Right atrium auricular region (tissue), 2 donors: ENCODE results near the gene TMEM53. TPM values are rescaled to one million over a fixed set of nuclear protein-coding genes. Genes with fewer than 3 reads are reported as not detected.
A peak's percentile ranks its signal among the peaks of the same experiment; 100 is the strongest.
"Not testable (repeated sequence)": the region's sequence is repeated elsewhere in the genome, so short reads cannot be mapped to it uniquely, and the experiment has no call there.

Experiments used
- DNase-seq: peaks from one replicate; pipeline ENCODE4 v3.0.0-alpha.2; 2019; ENCODE audit warnings: low spot score
- H3K27ac ChIP-seq, 2 donors: fragments of 200-600 bp; sonication (generic); 1 replicate in 1 of 2; 2 replicates in 1 of 2; pipeline ENCODE4 v1.5.1; 2016 to 2019
- H3K27me3 ChIP-seq, 2 donors: fragments of 200-600 bp; sonication (generic); one replicate each; pipeline versions ENCODE4 v1.5.1 to v1.6.0; 2017 to 2019
- H3K36me3 ChIP-seq: fragments of 200-600 bp; sonication (generic); one replicate; pipeline ENCODE4 v1.5.1; 2016
- H3K4me1 ChIP-seq, 2 donors: fragments of 200-600 bp; sonication (generic); one replicate each; pipeline versions ENCODE4 v1.5.1 to v1.6.0; 2017 to 2019
- H3K4me3 ChIP-seq, 2 donors: fragments of 200-600 bp; sonication (generic); 1 replicate in 1 of 2; 2 replicates in 1 of 2; pipeline ENCODE4 v1.5.1; 2017 to 2019; ENCODE audit warnings: mild to moderate bottlenecking in 1 of 2, moderate library complexity in 1 of 2
- H3K9me3 ChIP-seq, 2 donors: fragments of 200-600 bp; sonication (generic); one replicate each; pipeline ENCODE4 v1.5.1; 2019
- total RNA-seq, 2 donors: library from RNA; depleted of rRNA; stranded (reverse); fragments of >200 nt; gene quantifications; one replicate each; pipeline ENCODE4 v1.1.0, GENCODE V29; 2016
- TF ChIP-seq, protein P1 (sequence below), 2 donors: fragments of 200-600 bp; sonication (generic); IDR thresholded peaks; one replicate each; pipeline ENCODE4 v1.5.1; 2019; ENCODE audit warnings: antibody characterized with exemption in 2 of 2

The TMEM53 gene
- total RNA-seq, 2 donors from 2014 or later = 8.3 to 13.1 TPM

DNA sequence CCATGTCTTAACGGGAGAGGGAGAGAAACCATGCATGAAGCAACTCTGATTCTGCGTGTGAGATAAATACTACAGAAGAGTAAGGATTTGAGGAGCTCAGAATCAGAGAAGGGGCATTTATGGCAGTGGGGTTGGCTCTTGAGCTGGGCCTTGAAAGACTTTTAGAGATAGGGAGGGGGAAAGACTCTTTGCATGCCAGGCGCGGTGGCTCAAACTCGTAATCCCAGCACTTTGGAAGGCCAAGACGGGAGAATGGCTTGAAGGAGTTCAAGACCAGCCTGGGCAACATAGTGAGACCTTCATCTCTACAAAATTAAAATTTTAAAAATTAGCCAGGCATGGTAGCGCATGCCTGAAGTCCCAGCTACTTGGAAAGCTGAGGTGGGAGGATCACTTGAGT is 905 bp upstream of the TMEM53 start:
- Histone ChIP-seq H3K36me3 (no peaks in the 10 kb centered on the region), H3K4me3 (peak overlapping the region; percentile 59 to 68), H3K27ac (peak overlapping the region; percentile 96 to 97), H3K27me3 (no peaks in the 10 kb centered on the region), H3K9me3 (no peaks in the 10 kb centered on the region), H3K4me1 (peaks cover 0 to 51% of the 10 kb centered on the region in 2 donors)
- no peak for DNase-seq
- TF ChIP-seq, protein P1, sequence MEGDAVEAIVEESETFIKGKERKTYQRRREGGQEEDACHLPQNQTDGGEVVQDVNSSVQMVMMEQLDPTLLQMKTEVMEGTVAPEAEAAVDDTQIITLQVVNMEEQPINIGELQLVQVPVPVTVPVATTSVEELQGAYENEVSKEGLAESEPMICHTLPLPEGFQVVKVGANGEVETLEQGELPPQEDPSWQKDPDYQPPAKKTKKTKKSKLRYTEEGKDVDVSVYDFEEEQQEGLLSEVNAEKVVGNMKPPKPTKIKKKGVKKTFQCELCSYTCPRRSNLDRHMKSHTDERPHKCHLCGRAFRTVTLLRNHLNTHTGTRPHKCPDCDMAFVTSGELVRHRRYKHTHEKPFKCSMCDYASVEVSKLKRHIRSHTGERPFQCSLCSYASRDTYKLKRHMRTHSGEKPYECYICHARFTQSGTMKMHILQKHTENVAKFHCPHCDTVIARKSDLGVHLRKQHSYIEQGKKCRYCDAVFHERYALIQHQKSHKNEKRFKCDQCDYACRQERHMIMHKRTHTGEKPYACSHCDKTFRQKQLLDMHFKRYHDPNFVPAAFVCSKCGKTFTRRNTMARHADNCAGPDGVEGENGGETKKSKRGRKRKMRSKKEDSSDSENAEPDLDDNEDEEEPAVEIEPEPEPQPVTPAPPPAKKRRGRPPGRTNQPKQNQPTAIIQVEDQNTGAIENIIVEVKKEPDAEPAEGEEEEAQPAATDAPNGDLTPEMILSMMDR (IDR thresholded peaks at IDR 0.05) = no peak

DNA sequence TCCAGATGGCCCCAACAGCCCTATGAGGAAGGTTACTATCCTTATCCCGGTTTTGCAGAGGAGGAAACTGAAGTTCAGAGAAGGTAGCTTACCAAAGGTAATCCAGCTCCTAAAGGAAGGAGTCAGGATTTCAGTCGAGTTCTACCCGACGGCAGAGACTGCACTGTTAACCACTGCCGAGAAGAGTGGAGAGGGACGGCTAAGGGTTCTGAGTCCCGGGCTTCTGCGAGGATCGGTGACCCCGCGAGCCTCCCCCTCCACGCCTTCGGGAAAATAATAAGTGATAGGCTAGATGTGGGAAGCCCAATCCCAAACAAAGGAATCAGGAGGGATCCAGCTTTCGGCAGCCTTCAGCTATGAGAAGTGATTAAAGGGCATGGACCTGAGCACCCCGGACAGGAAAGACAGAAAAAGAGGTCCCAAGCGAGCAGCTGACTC is 587 bp downstream of the TMEM53 start:
- H3K27me3 ChIP-seq = no peaks in the 10 kb centered on the region
- H3K36me3 ChIP-seq = no peaks in the 10 kb centered on the region
- H3K27ac ChIP-seq = peak overlapping the region; percentile 96 to 97
- peak overlapping the region; percentile 59 to 68 for H3K4me3 ChIP-seq
- peaks cover 0 to 45% of the 10 kb centered on the region in 2 donors for H3K4me1 ChIP-seq
- TF ChIP-seq, protein P1 (IDR thresholded peaks at IDR 0.05) = no peak
- DNase-seq = no peak
- H3K9me3 ChIP-seq = no peaks in the 10 kb centered on the region

DNA sequence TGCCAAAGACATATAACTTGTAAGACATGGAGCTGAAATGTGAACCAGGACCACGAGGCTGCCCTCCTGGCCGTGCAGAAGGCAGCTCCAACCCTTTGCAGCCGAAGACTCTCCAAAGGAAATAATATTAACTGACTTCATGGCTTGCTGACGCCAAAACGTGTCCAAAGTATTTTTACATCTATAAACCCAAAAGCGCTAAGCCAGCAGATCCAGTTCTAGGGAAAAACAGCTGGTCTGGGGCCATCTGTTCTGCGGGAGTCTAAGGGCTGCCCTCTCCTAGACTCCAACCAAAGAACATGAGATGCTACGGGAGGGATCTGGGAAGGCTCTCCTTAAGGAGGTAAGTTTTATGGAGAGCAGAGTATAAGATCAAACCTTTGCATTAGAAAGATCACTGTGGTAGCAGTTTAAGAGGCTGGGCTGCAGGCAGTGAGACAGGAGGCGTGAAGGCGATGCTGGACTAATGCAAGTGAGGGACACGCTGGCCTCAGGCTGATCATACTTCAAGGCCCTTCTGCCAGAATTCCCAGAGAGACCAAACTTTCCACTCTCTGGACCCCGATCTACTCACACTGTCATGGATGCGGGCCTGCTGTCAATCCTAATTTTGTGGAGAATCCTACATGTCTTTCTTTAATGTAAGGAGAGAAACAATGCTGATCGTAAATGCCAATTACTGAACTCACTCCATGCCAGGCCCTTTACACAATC is 1.2 kb downstream of the TMEM53 start:
- H3K9me3 ChIP-seq = no peaks in the 10 kb centered on the region
- peak overlapping the region; percentile 59 to 68 for H3K4me3 ChIP-seq
- peak overlapping the region; percentile 96 to 97 for H3K27ac ChIP-seq
- H3K27me3 ChIP-seq = no peaks in the 10 kb centered on the region
- no peaks in the 10 kb centered on the region for H3K36me3 ChIP-seq
- peaks cover 0 to 44% of the 10 kb centered on the region in 2 donors for H3K4me1 ChIP-seq
- no peak for DNase-seq
- TF ChIP-seq, protein P1 (IDR thresholded peaks at IDR 0.05) = no peak

DNA sequence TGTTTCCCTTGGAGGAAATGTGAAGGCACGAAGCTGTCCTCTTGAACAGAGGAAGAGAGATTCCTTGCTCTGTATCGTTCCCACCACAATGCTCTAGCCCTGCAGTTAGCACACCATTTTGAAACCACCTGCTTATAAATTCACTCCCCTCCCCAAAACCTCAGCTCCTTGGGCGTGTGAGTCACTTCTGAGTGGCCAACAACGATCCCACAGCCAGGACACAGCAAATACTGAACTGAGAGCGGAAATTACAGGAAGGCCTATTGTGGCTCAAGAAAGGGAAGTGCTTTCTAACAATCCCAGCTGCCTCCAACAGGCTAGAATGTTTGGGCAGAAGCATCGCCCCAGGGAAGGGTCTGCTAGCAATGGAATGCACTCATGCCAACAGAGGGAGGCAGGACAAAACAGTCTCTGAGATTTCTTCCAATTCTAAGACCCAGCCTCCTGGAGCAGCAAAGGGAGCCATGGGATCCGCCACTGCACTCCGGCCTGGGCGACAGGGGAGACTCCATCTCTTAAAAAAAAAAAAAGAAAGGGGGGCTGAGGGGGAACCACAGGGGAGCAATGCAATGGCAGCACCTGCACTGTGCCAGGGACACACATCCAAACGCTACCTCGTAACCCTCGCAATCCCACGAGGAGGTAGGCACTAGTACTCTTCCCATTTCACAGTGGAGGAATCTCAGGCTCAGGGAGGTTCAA is 1.9 kb downstream of the TMEM53 start:
- Histone ChIP-seq H3K9me3 (no peaks in the 10 kb centered on the region), H3K36me3 (no peaks in the 10 kb centered on the region), H3K27me3 (no peaks in the 10 kb centered on the region), H3K27ac (peak overlapping the region; percentile 96 to 97), H3K4me3 (no peak overlapping the region), H3K4me1 (peaks cover 0 to 44% of the 10 kb centered on the region in 2 donors)
- TF ChIP-seq, protein P1 (IDR thresholded peaks at IDR 0.05) = no peak
- DNase-seq = peak; percentile 62

DNA sequence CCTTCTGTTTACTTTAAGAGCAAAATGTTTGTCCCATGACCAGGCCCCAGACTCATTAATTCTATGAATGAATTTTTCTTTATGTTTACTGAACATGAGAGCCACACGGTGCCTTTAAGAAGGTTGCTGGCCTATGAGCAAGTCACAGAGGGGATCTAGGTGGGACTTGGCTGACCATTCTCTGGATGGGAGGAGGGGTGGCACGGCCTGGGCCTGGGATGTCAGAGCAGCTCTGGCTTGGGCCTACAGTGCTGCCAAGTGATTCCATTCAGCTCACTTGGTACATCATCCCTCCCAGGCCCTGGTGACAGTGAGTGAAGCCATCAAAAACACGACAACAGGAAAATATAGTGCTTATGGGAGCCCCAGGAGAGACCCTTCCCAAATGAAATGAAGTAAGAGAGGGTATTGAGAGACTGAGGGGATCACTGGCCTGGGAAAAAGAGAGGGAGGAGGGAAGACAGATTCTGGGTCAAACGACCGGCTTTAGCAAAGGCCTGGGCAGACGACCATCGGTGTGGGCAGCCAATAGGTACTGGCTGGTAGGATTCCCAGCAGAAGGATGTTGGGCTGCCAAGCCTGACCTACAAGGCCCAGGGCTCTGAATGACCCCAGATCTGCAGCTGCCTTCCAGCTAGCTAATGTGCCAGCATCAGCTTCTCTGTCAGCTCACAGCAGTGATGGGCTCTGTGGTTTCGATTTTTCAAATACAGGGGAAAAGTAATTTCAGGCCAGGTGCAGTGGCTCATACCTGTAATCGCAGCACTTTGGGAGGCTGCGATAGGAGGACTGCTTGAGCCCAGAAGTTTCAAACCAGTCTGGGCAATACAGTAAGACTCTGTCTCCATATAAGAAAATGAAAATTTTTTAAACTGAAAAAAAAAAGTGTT is 3.3 kb downstream of the TMEM53 start:
- no peaks in the 10 kb centered on the region for H3K27me3 ChIP-seq
- no peak for DNase-seq
- no peak overlapping the region for H3K4me3 ChIP-seq
- no peaks in the 10 kb centered on the region for H3K9me3 ChIP-seq
- TF ChIP-seq, protein P1 (IDR thresholded peaks at IDR 0.05) = no peak
- no peak overlapping the region for H3K27ac ChIP-seq
- peaks cover 0 to 31% of the 10 kb centered on the region in 2 donors for H3K4me1 ChIP-seq
- H3K36me3 ChIP-seq = no peaks in the 10 kb centered on the region

DNA sequence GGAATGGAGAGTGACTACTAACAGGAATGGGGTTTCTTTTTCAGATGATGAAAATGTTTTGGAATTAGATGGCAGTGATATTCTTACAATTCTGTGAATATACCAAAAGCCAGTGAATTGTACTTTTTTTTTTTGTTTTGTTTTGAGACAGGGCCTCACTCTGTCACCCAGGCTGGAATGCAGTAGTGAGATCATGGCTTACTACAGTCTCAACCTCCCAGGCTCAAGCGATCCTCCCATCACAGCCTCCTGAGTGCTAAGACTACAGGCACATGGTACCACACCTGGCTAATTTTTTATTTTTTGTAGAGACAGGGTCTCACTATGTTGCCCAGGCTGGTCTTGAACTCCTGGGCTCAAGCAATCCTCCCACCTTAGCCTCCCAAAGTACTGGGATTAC is 7.6 kb downstream of the TMEM53 start:
- H3K9me3 ChIP-seq, H3K27me3 ChIP-seq, H3K36me3 ChIP-seq, H3K4me3 ChIP-seq, DNase-seq, H3K27ac ChIP-seq, H3K4me1 ChIP-seq: not testable (repeated sequence)
